Stimulated activated CD8-positive, alpha-beta memory T cell treated with anti-CD3 and anti-CD28 coated beads, Interleukin-15, amount 100 ng/mL, for 48 hours (primary cell): ENCODE measurements around the gene NTM.

ENCODE experiments used
- DNase-seq, 2 donors: peaks; one replicate each; pipeline ENCODE4 v3.0.0-alpha.2; 2020; ENCODE audit warnings: low read depth in 2 of 2

The NTM gene

GRCh38 chr11:132206993-132207392 is 836.6 kb downstream of the NTM start:
- no peak for DNase-seq

DNA sequence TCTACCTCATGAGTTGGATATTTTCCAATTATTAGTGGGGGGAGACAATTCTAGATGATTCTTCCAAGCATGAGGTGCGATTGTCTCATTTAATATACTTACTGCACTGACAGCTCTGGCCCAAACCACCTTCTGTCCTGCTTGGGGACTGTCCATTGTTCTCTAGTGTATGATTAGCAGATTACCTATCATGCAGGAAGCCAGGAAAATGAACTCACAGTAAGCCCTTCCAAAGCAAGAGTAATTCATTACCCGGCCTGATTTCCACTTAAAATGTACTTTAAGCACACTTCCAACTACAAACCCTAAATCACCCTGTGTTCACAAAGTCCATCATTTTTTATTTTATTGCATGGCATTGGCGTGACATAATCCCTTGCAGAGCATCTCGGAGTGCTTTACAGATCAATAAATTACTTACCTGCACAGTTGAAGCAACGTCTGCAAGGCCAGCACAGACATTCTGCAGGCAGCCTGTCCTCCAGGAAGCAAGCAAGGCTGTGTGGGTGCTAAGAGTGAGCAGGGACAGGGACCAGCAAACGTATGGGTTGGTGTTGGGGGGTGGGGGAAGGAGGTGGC is 838.2 kb downstream of the NTM start:
- DNase-seq, result no peak

- no peak for DNase-seq
These were observed 841.1 kb downstream of the NTM start for GRCh38 chr11:132211479-132211878.

GRCh38 chr11:132217856-132218255 is 847.4 kb downstream of the NTM start:
- DNase-seq, result no peak

GRCh38 chr11:132220474-132220873 is 850.1 kb downstream of the NTM start:
- DNase-seq, result no peak

- no peak for DNase-seq
These were observed 851.9 kb downstream of the NTM start for GRCh38 chr11:132222345-132222744.

DNA sequence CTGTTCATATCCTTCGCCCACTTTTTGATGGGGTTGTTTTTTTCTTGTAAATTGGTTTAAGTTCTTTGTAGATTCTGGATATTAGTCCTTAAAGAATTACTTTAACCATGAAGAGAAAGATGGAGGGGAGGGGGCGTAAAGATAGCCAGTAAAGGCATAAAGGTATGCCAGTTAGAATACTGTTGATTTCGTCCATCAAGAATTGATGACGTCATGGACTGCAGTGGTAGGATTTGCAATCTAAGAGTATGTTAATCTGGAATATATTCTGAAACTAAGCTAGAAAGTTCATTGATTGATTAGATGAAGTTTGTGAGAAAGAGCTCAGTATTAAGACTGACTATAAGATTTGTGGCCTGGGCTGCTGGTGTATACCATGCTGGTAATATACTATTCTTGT is 856.1 kb downstream of the NTM start:
- DNase-seq, result no peak

DNA sequence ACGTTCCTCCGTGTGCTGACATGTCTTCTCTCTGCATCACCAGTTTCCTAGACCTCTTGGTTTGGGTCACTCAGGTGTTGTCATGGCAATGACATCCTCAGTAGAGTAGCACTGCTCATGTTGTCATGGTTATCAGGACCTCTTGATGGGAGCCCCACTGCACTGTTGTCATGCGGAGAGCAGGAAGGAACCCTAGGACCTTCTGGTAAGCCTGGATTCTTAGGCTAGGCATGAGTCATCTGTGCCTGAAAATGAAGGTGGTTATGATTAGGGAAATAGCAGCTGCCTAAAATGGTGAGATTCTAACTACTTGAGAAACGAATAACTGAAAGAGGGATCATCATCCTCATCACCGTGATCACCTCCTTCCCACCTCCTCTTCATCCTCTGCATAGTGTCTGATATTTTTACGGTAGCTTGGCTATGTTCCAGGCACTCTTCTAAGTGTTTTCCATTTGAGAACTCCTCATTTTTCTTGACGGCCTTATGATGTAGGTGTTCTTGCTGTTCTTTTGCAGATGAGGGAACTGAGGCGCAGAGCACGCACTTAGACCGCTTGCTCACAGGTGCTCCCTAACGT is 858.4 kb downstream of the NTM start:
- no peak for DNase-seq

DNA sequence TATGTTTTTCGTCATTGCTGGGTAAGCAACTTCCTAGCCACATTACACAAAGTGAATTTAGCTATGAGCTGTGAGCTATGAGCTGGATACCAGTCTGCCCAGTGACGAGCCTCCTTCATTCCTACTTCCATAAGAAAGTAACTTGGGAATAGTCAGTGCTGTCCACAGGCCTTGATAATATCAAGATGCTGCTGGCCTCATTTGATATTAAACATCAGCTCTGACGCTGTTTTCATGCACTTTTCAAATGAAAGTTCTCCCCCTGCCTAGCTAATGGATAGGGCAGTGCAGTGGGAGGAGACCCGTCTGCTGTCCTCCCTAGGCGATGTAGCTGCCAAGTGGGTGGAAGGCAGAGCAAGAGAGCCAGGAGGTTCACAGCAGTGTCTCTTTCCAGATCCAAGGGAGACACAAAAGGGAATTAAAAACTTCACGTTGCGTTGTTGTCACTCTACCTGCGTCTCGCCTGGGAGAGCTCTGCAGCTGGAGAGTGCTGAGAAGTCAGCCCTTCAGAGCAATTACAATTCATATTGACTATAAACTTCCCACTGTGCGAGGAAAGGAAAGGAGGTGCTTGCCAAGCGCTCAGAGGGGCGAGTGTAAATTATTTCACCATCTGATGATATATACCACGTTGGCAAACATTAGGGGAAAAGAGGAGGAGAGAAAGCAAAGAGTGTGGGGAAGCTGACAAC is 861.4 kb downstream of the NTM start:
- DNase-seq, result no peak

GRCh38 chr11:132234878-132235277 is 864.5 kb downstream of the NTM start:
- no peak for DNase-seq

DNA sequence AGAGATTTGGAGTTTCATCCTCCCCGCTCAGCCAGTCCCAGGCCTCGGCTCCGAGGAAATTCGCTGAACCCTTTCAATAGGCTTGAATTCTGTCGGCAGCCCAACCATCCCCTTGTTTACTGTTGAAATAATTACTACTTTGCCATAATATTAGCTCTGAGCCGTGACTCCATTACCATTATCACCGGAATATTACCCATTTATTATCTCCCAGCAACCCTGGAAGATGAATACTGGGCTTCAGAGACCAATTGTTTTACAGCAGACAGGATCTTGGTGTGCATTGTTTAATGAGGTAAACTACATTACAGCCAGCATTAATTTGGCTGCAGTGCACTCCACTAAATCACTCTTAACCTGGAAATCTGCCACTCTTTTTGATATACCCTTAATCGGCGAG is 867.4 kb downstream of the NTM start:
- DNase-seq, result no peak

DNA sequence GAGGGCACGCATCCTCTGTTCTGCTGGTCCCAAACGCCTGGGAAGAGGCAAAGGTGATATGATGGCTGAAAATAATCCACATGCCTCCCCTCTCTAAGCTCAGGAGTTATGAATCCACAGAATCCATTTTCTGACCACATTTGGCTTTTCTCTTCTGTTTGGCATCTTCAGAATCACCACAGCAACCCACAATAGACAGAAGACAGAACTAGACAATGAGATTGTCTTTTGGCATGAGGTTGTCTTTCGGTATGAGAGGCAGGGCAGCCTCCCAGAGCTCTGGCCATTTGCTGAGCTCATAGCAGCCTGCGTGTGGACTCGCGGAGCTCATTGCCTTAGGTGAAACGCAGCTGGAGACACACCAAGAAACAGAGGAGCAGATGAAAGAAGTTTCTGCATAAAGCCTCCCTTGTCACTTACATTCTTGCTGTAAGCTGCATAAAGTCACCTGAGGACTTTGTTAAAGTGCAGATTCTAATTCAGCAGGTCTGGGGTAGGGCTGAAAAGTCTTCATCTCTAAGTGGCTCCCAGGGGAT is 868.0 kb downstream of the NTM start:
- DNase-seq, result no peak

DNA sequence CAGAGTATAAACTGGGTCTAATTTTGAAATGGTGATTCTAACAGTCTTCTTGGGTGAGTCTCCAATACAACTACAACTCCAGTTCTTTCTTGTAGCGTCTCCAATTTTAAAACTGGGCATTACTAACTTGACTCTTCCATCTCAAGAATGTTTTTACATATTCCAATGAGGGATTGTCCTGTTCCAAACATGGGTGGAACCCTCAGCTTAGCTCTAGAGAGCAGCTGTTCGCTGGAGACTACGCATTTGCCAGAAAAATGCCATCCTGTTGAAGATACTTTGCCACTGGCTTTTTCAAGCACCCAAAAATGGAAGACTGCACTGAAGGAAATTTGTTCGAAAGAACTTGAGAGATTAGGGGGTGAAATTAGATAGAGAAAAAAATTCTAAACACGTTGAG is 870.0 kb downstream of the NTM start:
- DNase-seq, result no peak

DNA sequence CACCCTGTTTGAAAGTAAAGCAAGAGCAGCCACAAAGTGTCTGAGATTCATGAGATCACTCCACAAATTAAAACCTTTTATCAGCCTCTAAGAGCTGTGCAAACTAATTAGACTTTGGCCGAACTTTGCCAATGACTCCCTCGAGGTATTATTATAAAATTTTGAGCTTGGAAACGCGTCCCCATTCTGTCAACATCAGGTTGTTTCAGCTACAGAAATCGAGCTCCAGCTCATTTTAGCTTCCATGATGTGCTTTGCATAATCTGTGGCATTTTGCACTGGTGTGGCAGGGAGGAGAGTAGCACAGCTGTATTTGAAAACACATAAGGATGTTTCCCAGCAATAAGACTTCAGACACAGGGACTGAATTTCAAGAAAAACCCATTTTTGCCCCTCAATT is 872.2 kb downstream of the NTM start:
- no peak for DNase-seq

DNA sequence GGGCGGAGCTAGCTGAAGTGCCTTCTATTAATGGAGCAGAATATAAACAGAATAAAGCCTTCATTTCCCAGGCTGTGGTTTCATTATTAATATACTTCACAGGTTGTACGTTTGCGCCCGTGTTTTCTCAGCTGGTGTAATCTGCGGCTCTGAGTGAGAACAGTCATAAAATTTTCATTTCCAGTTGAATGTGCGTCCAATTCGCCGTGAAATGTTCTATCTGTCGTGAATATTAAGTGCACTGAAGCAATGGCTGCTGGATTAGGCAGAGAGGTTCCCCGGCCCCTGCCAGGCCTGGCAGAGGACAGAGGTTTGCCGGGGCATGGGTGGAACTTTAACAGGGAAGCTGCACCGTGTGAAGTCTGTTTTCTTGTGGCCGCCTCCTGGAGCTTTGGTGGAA is 874.4 kb downstream of the NTM start:
- no peak for DNase-seq

- no peak for DNase-seq
These were observed 875.3 kb downstream of the NTM start for GRCh38 chr11:132245403-132246385.

GRCh38 chr11:132248580-132248979 is 878.2 kb downstream of the NTM start:
- no peak for DNase-seq

DNA sequence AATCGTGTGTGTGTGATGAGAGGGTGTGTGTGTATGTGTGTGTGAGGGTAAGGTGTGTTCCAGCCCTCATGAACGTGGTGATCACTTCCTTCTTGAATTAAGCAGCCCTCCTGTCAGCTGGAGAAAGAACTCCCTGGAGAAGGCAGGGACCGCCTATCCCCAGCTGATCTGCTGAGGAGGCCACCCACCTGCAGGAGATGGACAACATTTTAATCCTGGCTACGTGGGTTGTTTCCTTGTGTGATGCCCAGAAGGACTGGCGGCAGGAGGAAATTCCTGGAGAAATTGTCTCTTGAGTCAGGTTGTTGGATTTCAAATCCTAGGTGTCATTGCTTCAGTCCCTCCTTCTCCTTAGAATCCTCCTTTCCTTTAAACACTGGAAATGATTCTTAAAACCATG is 878.8 kb downstream of the NTM start:
- no peak for DNase-seq

DNA sequence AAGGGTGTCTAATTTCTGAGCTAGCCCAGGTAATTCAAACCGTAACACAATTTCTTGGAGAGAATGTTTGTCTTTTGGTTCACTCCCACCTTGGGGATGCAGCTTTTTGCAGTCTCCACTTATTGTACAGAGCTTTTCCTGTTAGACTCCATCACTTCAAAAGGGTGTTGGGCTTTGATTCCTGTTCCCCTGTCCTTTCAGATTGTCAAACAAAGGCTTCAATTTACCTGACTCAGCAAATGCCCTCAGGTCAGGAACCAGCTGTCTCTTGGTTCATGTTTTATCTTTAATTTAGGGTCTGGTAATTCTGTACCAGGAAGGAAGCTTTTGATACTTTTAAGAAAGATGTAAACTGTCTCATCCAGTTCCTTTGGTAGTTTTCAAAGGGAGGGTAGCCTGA is 880.6 kb downstream of the NTM start:
- DNase-seq, result no peak

DNA sequence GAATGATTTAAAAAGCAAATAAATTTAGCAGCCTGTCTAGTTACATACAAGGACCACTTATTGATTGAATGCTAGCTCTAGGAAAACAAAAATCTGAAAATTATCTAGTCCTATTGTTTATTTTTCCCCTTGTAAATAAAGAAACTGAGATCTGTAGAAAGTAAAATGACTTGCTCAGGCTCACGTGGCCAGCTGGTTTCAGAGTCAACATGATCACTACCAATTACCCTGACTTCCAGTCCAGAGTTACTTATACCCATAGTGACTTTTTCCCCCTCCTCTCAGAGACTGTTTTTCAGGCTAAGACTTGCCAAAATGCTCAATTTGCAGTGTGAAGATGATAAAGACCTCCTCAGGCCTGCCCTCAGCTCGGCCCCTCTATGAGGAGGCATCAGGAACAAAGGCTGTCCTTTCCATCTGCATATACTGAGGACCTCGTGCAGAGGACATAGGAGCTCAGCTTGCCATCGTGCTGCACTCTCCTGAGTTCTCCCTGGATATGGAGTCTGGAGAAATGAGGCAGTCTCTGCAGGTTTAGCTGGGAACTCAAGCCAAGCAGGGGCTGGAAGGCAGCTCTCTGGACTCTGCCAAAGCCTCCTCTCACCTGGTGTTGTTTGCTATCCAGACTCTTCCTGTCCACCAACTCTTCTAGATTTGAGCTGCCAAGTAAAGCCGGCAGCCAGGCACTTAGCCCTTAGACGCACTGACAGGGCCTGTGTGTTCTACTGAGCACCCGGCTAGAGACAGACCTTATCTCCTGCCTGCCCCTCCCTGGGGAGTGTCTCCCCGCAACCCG is 883.3 kb downstream of the NTM start:
- no peak for DNase-seq

- DNase-seq, result no peak
These were observed 884.5 kb downstream of the NTM start for GRCh38 chr11:132254906-132255305.
